IMR-90 (cell line): ENCODE results near the gene PTGES2. TPM values are rescaled to one million over a fixed set of nuclear protein-coding genes. Genes with fewer than 3 reads are reported as not detected.

Source experiments
- ATAC-seq: fragments of 200-7000 bp; cut with Tn5 transposase; 2 replicates; pipeline ENCODE4 v1.9.1; 2020; ENCODE audit warnings: low read depth, mild to moderate bottlenecking, moderate library complexity
- BruUV-seq: library from RNA; stranded (reverse); fragments of 400-500 nt; replicated peaks from 2 replicates; lab custom pipeline; 2021; lab: Mats Ljungman, UMichigan
- CTCF ChIA-PET: fragments of 300-600 bp; formaldehyde crosslinking; extraction: SDS; loops from one replicate; lab custom pipeline; 2021; ENCODE audit warnings: antibody characterized with exemption; lab: Yijun Ruan, JAX
- POLR2A ChIA-PET: fragments of 300-600 bp; sonication (Branson Sonifier 250); formaldehyde crosslinking; loops from one replicate; lab custom pipeline; 2022; ENCODE audit warnings: antibody characterized with exemption; ENCODE audit not compliant: unreplicated experiment; lab: Charles Lee
- DNase-seq: peaks from one replicate; pipeline ENCODE4 v3.0.0; 2013
- H2AFZ ChIP-seq: replicated peaks from 2 replicates; pipeline ENCODE3; 2013; ENCODE audit warnings: low read length, mild to moderate bottlenecking; ENCODE audit not compliant: poor library complexity
- H2AK5ac ChIP-seq: 2 replicates; pipeline ENCODE4 v1.6.1; 2013; ENCODE audit warnings: low read depth, low read length, inconsistent platforms
- H2AK9ac ChIP-seq: replicated peaks from 2 replicates; pipeline ENCODE3; 2013; ENCODE audit warnings: mild to moderate bottlenecking, low read depth, low read length, moderate library complexity; ENCODE audit not compliant: poor library complexity
- H2BK120ac ChIP-seq: 2 replicates; pipeline ENCODE4 v1.6.1; 2013; ENCODE audit warnings: low read depth, low read length, inconsistent platforms
- H2BK15ac ChIP-seq: 3 replicates; pipeline ENCODE4 v1.6.1; 2013; ENCODE audit warnings: low read depth, low read length, inconsistent platforms
- H2BK20ac ChIP-seq: 2 replicates; pipeline ENCODE4 v1.6.1; 2013; ENCODE audit warnings: low read depth, mild to moderate bottlenecking, inconsistent platforms, low read length, moderate library complexity
- H2BK5ac ChIP-seq: 2 replicates; pipeline ENCODE4 v1.6.1; 2013; ENCODE audit warnings: mild to moderate bottlenecking, low read depth, low read length, inconsistent platforms; ENCODE audit not compliant: poor library complexity, severe bottlenecking
- H3K14ac ChIP-seq: replicated peaks from 2 replicates; pipeline ENCODE4 v1.6.1; 2013; ENCODE audit warnings: low read depth, low read length, inconsistent platforms
- H3K18ac ChIP-seq: 2 replicates; pipeline ENCODE4 v1.6.1; 2013; ENCODE audit warnings: low read depth, low read length, control low read depth
- H3K23ac ChIP-seq: 2 replicates; pipeline ENCODE4 v1.6.1; 2013; ENCODE audit warnings: low read depth, low read length, inconsistent platforms
- H3K27ac ChIP-seq: 2 replicates; pipeline ENCODE4 v1.5.1; 2013; ENCODE audit warnings: mild to moderate bottlenecking, control low read depth, low read length; ENCODE audit not compliant: insufficient read depth
- H3K27me3 ChIP-seq: 2 replicates; pipeline ENCODE4 v1.6.1; 2013; ENCODE audit warnings: low read length; ENCODE audit not compliant: control insufficient read depth, insufficient read depth
- H3K36me3 ChIP-seq: 2 replicates; pipeline ENCODE4 v1.6.1; 2013; ENCODE audit warnings: low read length, mixed read lengths; ENCODE audit not compliant: control insufficient read depth, insufficient read depth
- H3K4ac ChIP-seq: 2 replicates; pipeline ENCODE4 v1.6.1; 2013; ENCODE audit warnings: low read depth, low read length, inconsistent platforms
- H3K4me1 ChIP-seq: 2 replicates; pipeline ENCODE4 v1.6.1; 2013; ENCODE audit warnings: low read length, mixed read lengths; ENCODE audit not compliant: control insufficient read depth, insufficient read depth
- H3K4me2 ChIP-seq: 2 replicates; pipeline ENCODE4 v1.6.1; 2013; ENCODE audit warnings: low read depth, mild to moderate bottlenecking, control low read depth, low read length, moderate library complexity
- H3K4me3 ChIP-seq: 2 replicates; pipeline ENCODE4 v1.5.1; 2013; ENCODE audit warnings: low read depth, mild to moderate bottlenecking, control low read depth, low read length, moderate library complexity; ENCODE audit not compliant: insufficient read depth
- H3K56ac ChIP-seq: 2 replicates; pipeline ENCODE4 v1.6.1; 2013; ENCODE audit warnings: low read length, inconsistent platforms; ENCODE audit not compliant: insufficient read depth; ENCODE audit errors: extremely low read depth
- H3K79me1 ChIP-seq, 2 experiments: 2 replicates each; pipeline ENCODE4 v1.6.1; 2013; ENCODE audit warnings: low read length in 2 of 2, inconsistent platforms in 1 of 2, low read depth in 1 of 2
- H3K9ac ChIP-seq: 2 replicates; pipeline ENCODE4 v1.6.1; 2013; ENCODE audit warnings: low read depth, low read length, control low read depth
- H3K9me1 ChIP-seq: 2 replicates; pipeline ENCODE4 v1.6.1; 2013; ENCODE audit warnings: low read length, inconsistent platforms; ENCODE audit not compliant: insufficient read depth
- H3K9me3 ChIP-seq: 2 replicates; pipeline ENCODE4 v1.6.1; 2013; ENCODE audit warnings: low read length; ENCODE audit not compliant: control insufficient read depth, insufficient read depth
- H4K20me1 ChIP-seq: 2 replicates; pipeline ENCODE4 v1.6.1; 2013; ENCODE audit warnings: low read length, inconsistent platforms; ENCODE audit not compliant: insufficient read depth
- H4K5ac ChIP-seq: 2 replicates; pipeline ENCODE4 v1.6.1; 2013; ENCODE audit warnings: mild to moderate bottlenecking, low read depth, low read length, control low read depth
- H4K8ac ChIP-seq, 2 experiments: 2 replicates each; pipeline ENCODE4 v1.6.1; 2013; ENCODE audit warnings: low read depth in 2 of 2, low read length in 2 of 2, control low read depth in 1 of 2, inconsistent platforms in 1 of 2
- H4K91ac ChIP-seq: 2 replicates; pipeline ENCODE4 v1.6.1; 2013; ENCODE audit warnings: low read depth, low read length, inconsistent platforms; ENCODE audit not compliant: insufficient read depth
- BHLHE40 ChIP-seq: fragments of 150-350 bp; IDR thresholded peaks from 2 replicates; pipeline ENCODE4 v1.6.1; 2016; ENCODE audit warnings: mild to moderate bottlenecking, low read depth, low read length
- CEBPB ChIP-seq: IDR thresholded peaks from 2 replicates; pipeline ENCODE4 v1.6.1; 2012; ENCODE audit warnings: low read depth, low read length, improper control_type of control experiment
- CHD1 ChIP-seq: IDR thresholded peaks from 2 replicates; pipeline ENCODE4 v1.6.1; 2012; ENCODE audit warnings: low read depth, low read length, improper control_type of control experiment
- CTCF ChIP-seq: conservative IDR thresholded peaks from 2 replicates; pipeline ENCODE4 v1.5.1; 2012; ENCODE audit warnings: mild to moderate bottlenecking, low read depth, low read length, improper control_type of control experiment
- FOS ChIP-seq: fragments of 150-350 bp; IDR thresholded peaks from 2 replicates; pipeline ENCODE4 v1.6.1; 2016; ENCODE audit warnings: low read depth, low read length
- MAFK ChIP-seq: IDR thresholded peaks from 2 replicates; pipeline ENCODE4 v1.6.1; 2012; ENCODE audit warnings: low read depth, low read length, improper control_type of control experiment
- MAZ ChIP-seq: IDR thresholded peaks from 2 replicates; pipeline ENCODE4 v1.6.1; 2012; ENCODE audit warnings: low read depth, mild to moderate bottlenecking, low read length, improper control_type of control experiment, moderate library complexity, borderline replicate concordance
- MXI1 ChIP-seq: IDR thresholded peaks from 2 replicates; pipeline ENCODE4 v1.6.1; 2012; ENCODE audit warnings: low read depth, mild to moderate bottlenecking, low read length, moderate library complexity, borderline replicate concordance
- NFE2L2 ChIP-seq: fragments of 150-350 bp; IDR thresholded peaks from 2 replicates; pipeline ENCODE4 v1.6.1; 2016; ENCODE audit warnings: low read depth, mild to moderate bottlenecking, low read length
- POLR2A ChIP-seq: IDR thresholded peaks from 2 replicates; pipeline ENCODE4 v1.6.1; 2012; ENCODE audit warnings: mild to moderate bottlenecking, low read depth, low read length
- RCOR1 ChIP-seq: IDR thresholded peaks from 2 replicates; pipeline ENCODE4 v1.6.1; 2012; ENCODE audit warnings: mild to moderate bottlenecking, low read length, improper control_type of control experiment; ENCODE audit not compliant: insufficient replicate concordance
- RFX5 ChIP-seq: IDR thresholded peaks from 2 replicates; pipeline ENCODE4 v1.8.0; 2012; ENCODE audit warnings: low read depth, mild to moderate bottlenecking, low read length, moderate library complexity
- SMC3 ChIP-seq: fragments of 150-350 bp; IDR thresholded peaks from 2 replicates; pipeline ENCODE4 v1.6.1; 2016; ENCODE audit warnings: low read depth, mild to moderate bottlenecking, antibody characterized with exemption, low read length, moderate library complexity
- USF2 ChIP-seq: fragments of 150-350 bp; IDR thresholded peaks from 2 replicates; pipeline ENCODE4 v1.6.1; 2017; ENCODE audit warnings: mild to moderate bottlenecking, antibody characterized with exemption, low read length, low read depth
- WGBS, 2 experiments: methylation state at CpG; one replicate each; pipeline versions ENCODE4 v1.1.5 to v1.1.7; 2013; ENCODE audit warnings: missing lambda C conversion rate in 2 of 2; ENCODE audit not compliant: insufficient read length in 1 of 2; ENCODE audit errors: extremely low coverage in 2 of 2; 5-methylcytosine and 5-hydroxymethylcytosine counted together
- dilution Hi-C: fragments of 300-500 bp; cut with HindIII; formaldehyde crosslinking; loops from one replicate; pipeline ENCODE4 v1.14.3; 2018; ENCODE audit warnings: low sequenced_read_pairs; ENCODE audit not compliant: unreplicated experiment
- in situ Hi-C: fragments of 300-500 bp; cut with MboI; formaldehyde crosslinking; loops from 3 replicates; pipeline ENCODE4 v1.14.3; 2019; ENCODE audit warnings: low sequenced_read_pairs, inconsistent platforms, mixed read lengths
- intact Hi-C: fragments of 100-400 bp; cut with micrococcal nuclease; formaldehyde crosslinking; loops from 2 replicates; pipeline ENCODE4 v1.10.0; 2022
- polyA plus RNA-seq, 3 experiments: library from polyadenylated mRNA; depleted of rRNA; stranded (reverse); fragments of >200 nt; gene quantifications; 2 replicates each; pipeline ENCODE4 v1.2.3, GENCODE V29; 2012; ENCODE audit warnings: low replicate concordance in 1 of 3
- total RNA-seq: library from RNA; depleted of rRNA; stranded (reverse); fragments of >200 nt; gene quantifications from 2 replicates; pipeline ENCODE4 v1.2.3, GENCODE V29; 2012

PTGES2 gene
- total and polyA plus RNA-seq, 2 of the 4 experiments (the other 2 are of a cell fraction) = 100 to 107 TPM

GRCh38 chr9:128118971-128119665 lies 8.4 kb downstream of the PTGES2 start (continued):
- TF ChIP-seq CEBPB = no peak

- H3K56ac ChIP-seq = no peak overlapping the region
- 68% methylated on average over 2 of the region's 3 CpGs; no CpG with 5 or more reads in 1 of the 2 experiments for WGBS, 2 experiments
- no peak overlapping the region for H4K8ac ChIP-seq
- intact Hi-C loops = loop anchor here (5.0 kb wide), 1 partner anchor 376 kb away; no protein-coding TSS in a partner anchor
- H2AK9ac ChIP-seq = peak overlapping the region; percentile 1
- no peak overlapping the region for H3K4me3 ChIP-seq
- no peak overlapping the region for H4K5ac ChIP-seq
- no peak overlapping the region for H3K27ac ChIP-seq
- in situ Hi-C loops = no loop called here
- dilution Hi-C loops = no loop called here
- H2BK5ac ChIP-seq = no peak overlapping the region
- ChIA-PET POLR2A (no interaction called here), CTCF (interaction anchor here (0.8 to 2.0 kb wide), 9 partner anchors 8 to 192 kb away, joined by 3 to 16 read pairs (median 5); partner anchors contain the start of gene PTGES2)
- H3K4me2 ChIP-seq = no peak overlapping the region
- no peaks in the 10 kb centered on the region for H3K9me1 ChIP-seq
- H2BK20ac ChIP-seq = no peak overlapping the region
- H4K20me1 ChIP-seq = no peaks in the 10 kb centered on the region
- H4K91ac ChIP-seq = no peak overlapping the region
- no peaks in the 10 kb centered on the region for H3K79me1 ChIP-seq
- H3K36me3 ChIP-seq = peaks cover 27% of the 10 kb centered on the region; the same call in 1 of the 2 replicates
- no peak overlapping the region for H3K14ac ChIP-seq
- peak overlapping the region; percentile 96 for H2AFZ ChIP-seq
- DNase-seq = no peak
- no peak overlapping the region for H2AK5ac ChIP-seq
- no TSS peak for BruUV-seq
- no peak overlapping the region for H3K23ac ChIP-seq
- H2BK15ac ChIP-seq = no peak overlapping the region
- H3K18ac ChIP-seq = no peak overlapping the region
- no peaks in the 10 kb centered on the region for H3K27me3 ChIP-seq
- H2BK120ac ChIP-seq = no peak overlapping the region
- H3K4me1 ChIP-seq = no peaks in the 10 kb centered on the region
- no peak overlapping the region for H3K9ac ChIP-seq
- H3K4ac ChIP-seq = no peak overlapping the region
- no peak for ATAC-seq
- H3K9me3 ChIP-seq = no peaks in the 10 kb centered on the region
- no peak for TF ChIP-seq POLR2A
- no peak for TF ChIP-seq CHD1
- no peak for TF ChIP-seq USF2
- no peak for TF ChIP-seq CEBPB
- no peak for TF ChIP-seq CTCF
- no peak for TF ChIP-seq SMC3
- no peak for TF ChIP-seq RCOR1
- no peak for TF ChIP-seq MAFK
- no peak for TF ChIP-seq MXI1
- TF ChIP-seq NFE2L2 = no peak
- no peak for TF ChIP-seq RFX5
- TF ChIP-seq BHLHE40 = no peak
- no peak for TF ChIP-seq FOS
- TF ChIP-seq MAZ = no peak
Observed at GRCh38 chr9:128118472-128118857, 9.1 kb downstream of the PTGES2 start.
